OCI-M2 (cell line): ENCODE data around the gene KRTAP12-3.
"Not testable (repeated sequence)": the region's sequence is repeated elsewhere in the genome, so short reads cannot be mapped to it uniquely, and the experiment has no call there.

Experiments
- DNase-seq: peaks from one replicate; lab custom pipeline; 2025; ENCODE audit not compliant: unreplicated experiment; lab: John Stamatoyannopoulos, UW

Gene KRTAP12-3

DNA sequence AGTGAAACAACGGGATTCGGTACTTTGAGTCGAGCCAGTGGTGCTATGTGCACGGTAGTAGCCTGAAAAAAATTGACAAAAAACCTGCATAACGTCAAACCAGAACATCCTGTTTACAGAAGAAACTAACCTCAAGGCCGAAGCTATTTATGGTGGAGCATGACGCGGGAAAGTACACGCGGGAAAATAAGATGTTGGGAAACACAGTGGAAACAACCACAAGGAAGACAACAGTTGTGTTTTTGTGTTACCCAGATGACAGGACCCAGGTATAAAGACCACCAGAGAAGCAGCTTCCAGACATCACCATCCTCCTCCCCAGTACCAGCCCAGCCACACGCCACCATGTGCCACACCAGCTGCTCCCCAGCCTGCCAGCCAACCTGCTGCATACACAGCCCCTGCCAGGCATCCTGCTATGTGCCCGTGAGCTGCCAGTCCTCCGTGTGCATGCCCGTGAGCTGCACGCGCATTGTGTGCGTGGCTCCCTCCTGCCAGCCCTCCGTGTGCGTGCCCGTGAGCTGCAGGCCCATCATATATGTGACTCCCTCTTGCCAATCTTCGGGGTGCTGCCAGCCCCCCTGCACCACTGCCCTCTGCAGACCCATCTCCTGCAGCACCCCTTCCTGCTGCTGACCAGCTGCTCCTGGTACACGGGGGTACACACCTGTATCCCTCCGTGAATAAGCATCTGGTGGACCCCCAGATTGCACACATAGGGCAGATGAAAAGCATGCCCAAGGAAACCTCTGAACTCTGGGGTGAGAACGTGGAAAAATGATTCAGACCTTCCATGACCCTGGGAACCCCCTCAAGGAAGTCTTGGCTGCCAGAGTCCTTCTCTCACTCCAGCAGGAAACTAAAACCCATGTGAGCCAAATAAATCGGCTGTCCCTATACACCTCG, at the start of gene KRTAP12-3:
Gene KRTAP12-3, plus strand, starts transcription at position 298 of the 906 bp plus-strand sequence. Its CDS starts 48 bp downstream, at position 346.
- no peak for DNase-seq

DNA sequence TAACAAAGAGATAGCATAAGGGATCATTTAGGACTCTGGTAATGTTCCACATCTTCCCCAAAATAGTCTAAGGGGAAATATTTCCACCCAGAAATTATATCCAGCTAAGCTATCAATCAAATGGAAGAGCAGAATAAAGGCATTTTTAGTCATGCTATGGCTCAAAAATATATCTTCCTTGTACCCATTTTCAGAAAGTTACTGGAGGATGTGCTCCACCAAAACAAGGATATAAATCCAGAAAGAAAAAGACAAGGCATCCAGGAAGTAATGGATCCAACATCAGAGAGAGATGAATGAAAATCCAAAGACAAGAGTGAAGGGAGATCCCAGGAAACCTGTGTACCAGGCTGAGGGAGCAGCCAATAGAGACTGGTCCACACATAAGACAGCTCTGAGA, 48.5 kb upstream of the KRTAP12-3 start:
- DNase-seq = no peak

- not testable (repeated sequence) for DNase-seq
These were observed 47.4 kb upstream of the KRTAP12-3 start for GRCh38 chr21:44610157-44610843.

DNA sequence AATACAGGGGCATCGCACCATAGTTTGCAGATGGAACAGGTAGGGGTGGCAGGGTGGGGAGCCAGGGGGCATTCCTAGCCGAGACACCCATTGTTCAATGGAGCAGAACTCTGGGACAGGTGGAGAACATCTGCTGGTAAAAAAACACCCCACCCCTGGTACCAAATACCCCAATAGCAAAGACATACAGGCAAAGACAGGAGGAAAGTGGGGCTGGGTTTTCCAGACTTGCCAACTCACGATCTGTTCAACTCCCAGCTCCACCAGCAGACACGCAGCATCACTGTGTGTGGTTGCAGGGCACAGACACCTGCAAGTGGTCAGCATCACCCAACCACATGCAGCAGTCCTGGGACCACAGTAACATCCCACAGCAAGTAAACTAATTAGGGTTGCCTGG, 46.2 kb upstream of the KRTAP12-3 start:
- DNase-seq = no peak

GRCh38 chr21:44612029-44612486, 45.7 kb upstream of the KRTAP12-3 start, which contains the start of gene KRTAP10-8:
Gene KRTAP10-8 (plus strand): TSS chr21:44612079. CDS start chr21:44612101, 22 bp downstream.
- DNase-seq = no peak

DNA sequence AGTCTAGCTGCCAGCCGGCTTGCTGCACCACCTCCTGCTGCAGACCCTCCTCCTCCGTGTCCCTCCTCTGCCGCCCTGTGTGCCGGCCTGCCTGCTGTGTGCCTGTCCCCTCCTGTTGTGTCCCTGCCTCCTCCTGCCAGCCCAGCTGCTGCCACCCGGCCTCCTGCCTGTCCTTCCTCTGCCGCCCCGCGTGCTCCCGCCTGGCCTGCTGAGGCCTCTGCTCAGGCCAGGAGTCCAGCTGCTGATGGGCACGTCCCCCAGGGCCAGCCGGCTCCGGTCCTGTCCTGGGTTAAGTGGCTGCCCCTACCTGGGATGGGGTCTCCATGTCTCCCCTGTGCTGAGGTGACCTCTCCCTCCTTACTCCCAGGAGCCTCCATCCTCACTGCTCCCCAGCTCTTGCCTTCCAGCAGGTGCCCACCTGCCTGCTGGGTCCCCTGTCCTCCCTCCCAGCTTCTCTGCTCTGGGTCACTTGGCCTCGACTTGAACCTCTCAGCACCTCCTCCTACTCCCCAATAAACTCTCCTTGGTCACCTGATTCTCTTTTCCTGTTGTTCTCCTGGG, 45.0 kb upstream of the KRTAP12-3 start:
- DNase-seq = no peak

DNA sequence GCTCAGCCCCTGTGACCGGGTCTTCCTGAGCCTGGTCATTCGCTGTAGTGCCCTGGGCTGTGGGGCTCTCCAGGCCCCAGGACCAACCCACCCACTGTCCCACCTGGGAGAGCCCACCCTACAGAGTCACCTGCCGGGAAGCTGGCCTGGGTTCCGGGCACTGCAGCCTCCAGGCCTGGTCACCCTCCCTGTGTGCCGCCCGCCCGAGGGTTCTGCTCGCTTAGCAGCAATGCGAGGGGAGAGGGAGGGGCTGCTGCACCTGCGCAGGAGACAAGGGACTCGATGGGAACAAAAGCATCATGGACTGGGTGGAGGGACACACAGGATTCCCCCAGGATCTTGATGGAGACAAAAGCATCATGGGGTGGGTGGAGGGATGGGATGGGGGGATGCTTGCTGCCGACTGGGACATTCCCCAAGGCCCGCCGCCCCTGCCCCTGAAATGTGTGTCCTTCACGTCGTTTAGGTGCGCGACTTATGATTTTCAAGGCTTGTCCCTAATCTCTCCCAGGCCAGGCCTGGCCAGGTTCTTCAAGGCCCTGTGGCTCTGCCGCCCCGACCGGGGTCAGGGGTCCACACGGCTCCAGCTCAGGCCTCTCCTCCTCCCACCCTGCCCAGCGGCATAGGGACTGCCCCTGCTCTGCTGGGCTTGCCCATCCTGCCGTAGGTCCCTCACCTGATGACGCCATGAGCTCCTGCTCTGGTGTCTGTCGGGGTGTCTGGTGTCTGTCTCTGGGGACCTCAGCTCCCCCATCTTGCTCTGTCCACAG, 44.2 kb upstream of the KRTAP12-3 start:
- no peak for DNase-seq

GRCh38 chr21:44614161-44614631, 43.5 kb upstream of the KRTAP12-3 start:
- no peak for DNase-seq

- DNase-seq = no peak
These were observed 42.8 kb upstream of the KRTAP12-3 start for GRCh38 chr21:44614961-44615391.

DNA sequence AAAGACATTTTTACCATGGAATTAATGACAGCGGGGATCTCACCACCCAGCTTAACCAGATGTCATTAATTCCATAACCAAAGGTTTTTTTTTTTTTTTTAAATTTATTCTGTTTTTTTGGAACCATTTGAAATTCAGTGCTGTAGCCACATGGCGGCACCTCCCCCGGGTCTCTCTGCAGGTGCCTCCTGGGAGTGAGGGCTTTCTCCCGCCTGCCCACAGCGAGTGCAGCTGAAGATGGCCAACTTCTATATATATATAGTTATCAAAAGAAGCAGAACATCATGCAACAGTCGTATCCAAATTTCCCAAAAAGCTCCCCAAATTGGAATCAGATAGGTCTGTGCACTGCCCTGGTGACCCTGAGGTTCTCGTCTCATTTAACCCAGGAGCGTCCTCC, 42.3 kb upstream of the KRTAP12-3 start:
- no peak for DNase-seq

- DNase-seq = no peak
These were observed 41.7 kb upstream of the KRTAP12-3 start for GRCh38 chr21:44615911-44616590.

DNA sequence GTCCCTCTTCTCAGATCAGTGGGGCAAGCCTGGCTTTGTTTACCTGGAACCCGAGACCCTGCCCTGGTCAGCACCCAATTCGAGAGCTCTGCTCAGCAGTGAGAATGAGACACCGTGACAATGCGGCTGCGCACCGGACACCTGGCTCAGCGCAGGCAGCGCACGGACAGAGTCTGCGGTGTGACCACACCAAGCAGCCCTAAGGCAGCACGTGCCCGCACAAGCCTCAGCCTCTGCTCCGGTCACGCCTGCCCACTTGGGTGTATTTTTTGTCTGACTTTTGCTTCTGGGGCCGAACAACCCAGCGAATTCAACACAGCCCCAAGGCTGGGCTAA, 41.2 kb upstream of the KRTAP12-3 start:
- no peak for DNase-seq

- DNase-seq = no peak
These were observed 40.6 kb upstream of the KRTAP12-3 start for GRCh38 chr21:44617071-44617501.

DNA sequence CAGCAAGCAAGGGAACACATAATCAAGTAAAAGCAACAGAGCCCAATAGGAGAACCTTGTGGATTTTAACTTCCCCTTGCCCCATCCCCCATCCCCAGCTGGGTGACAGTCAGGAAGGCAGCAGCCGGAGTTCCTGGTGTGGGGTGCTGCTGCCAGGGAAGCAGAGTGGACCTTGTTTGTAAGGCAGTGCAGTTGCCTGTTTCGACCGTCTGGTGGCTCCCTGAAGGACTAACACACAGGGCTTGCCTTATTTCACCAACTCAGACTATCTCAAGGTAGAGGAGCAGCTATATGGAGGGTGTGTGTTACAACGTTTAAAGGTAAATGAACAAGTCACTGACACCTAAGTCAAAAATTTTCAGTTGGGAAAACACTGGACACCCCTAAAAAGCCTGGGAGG, 39.2 kb upstream of the KRTAP12-3 start:
- DNase-seq = no peak

DNA sequence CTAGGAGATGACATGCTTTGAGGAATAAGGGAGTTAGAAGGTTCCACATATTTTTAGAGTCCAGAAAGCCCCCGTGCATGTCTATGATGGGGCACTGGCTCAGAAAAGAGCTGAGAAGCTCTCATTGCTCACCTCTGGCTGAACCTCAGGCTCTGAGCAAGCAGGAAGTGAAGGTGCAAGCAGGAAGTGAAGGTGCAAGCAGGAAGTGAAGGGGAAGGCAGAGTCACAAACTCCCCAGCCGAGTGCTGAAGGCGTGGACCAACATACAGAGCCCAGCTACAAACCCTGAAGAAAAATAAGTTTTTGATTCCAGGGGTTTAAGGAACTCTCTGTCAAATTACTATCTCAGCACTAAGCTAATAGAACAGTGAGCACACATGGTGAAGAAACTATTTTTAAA, 38.8 kb upstream of the KRTAP12-3 start:
- no peak for DNase-seq

DNA sequence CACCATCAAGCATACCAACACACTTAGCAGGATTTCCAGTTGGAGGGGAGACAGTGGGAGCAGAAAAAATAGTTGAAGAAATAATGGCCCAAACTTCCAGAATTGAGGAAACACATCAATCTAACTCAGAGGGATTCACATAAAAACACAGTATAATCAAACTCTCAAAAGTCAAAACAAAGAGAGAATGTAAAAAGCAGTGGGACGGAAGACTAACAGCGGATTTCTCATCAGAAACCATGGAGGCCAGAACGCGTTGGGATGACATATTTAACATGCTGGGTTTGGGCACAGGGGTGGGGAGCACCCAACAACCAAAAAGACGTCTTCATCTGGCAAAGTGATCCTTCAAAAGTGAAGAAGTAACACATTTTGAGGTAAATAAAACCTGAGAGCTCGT, 37.8 kb upstream of the KRTAP12-3 start:
- DNase-seq = no peak

- DNase-seq = no peak
These were observed 34.2 kb upstream of the KRTAP12-3 start for GRCh38 chr21:44623575-44623974.

DNA sequence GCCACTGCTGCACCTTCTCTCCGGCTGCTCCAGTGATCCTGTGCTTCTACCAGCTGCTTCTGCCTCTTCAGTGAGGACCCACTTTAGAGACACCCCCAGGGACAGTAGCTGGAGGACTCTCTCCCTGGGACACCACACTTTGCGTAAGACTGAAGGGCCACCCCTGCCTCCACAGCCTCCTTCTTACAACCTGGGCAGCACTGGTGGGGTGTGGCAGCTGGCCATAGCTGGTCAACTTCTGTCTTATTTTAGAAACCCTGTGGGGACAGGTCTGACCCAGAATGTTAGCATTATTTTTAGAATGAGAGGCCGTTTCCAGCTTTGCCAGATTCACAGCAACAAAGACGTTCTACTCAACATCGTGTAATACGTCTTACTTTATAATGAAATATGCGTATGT, 32.0 kb upstream of the KRTAP12-3 start:
- DNase-seq = no peak

DNA sequence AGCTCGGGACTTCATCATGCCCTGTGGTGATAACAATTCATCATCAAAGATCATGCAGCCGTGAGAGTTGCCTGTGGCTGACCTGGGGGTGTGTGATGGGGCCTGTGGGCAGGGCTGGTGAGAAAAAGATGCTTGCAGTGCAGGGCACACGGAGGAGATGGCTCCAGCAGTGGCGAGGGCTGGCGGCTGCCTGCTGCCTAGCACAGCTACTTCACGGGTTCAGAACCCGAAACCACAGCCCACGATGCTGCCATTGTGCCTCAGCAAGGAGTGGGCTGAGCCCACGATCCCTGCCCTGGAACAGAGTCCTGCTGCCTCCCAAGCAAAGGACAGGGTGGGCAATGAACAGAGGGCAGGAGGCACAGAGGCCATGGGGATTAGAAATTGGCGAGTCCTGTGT, 31.5 kb upstream of the KRTAP12-3 start:
- DNase-seq = no peak

GRCh38 chr21:44626673-44627143, 31.0 kb upstream of the KRTAP12-3 start, which contains the start of gene KRTAP10-9:
Gene KRTAP10-9 (plus strand): TSS chr21:44627093. CDS start chr21:44627172, 79 bp downstream.
- DNase-seq = no peak
